Retinal pigment epithelial cell (primary cell): ENCODE results near the gene RAB25.

Experiments used
- DNase-seq: peaks from one replicate; pipeline ENCODE4 v3.0.0-alpha.2; 2010; ENCODE audit warnings: low read depth
- H3K4me3 ChIP-seq: 2 replicates; pipeline ENCODE4 v1.5.1; 2011; ENCODE audit warnings: mild to moderate bottlenecking, low read length, control low read depth, moderate library complexity
- TF ChIP-seq, protein P1 (sequence below): conservative IDR thresholded peaks from 2 replicates; pipeline ENCODE4 v1.5.1; 2011; ENCODE audit warnings: low read depth, low read length, control low read depth, inconsistent platforms

RAB25 gene

DNA sequence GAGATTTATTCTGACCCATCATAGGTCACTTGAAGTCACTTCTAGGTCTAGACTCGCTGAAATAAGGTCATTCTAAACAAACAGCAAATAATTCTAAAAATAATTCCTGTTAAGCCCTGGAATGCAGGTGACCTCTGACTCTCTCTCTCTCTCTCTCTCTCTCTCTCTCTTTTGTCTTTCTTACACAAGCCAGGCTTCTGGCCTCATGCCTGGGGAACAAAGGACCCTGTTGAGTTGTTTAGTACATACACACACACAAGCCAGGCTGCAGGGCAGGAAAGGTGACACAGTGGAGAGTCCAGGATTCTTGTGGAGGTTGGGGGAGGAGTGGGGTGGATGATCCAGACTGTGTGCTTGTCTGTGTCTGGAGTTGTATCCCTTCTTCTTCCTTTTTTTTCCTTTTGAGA is 25.3 kb downstream of the RAB25 start:
- peak; percentile 77 for DNase-seq
- no peak overlapping the region for H3K4me3 ChIP-seq
- TF ChIP-seq, protein P1, sequence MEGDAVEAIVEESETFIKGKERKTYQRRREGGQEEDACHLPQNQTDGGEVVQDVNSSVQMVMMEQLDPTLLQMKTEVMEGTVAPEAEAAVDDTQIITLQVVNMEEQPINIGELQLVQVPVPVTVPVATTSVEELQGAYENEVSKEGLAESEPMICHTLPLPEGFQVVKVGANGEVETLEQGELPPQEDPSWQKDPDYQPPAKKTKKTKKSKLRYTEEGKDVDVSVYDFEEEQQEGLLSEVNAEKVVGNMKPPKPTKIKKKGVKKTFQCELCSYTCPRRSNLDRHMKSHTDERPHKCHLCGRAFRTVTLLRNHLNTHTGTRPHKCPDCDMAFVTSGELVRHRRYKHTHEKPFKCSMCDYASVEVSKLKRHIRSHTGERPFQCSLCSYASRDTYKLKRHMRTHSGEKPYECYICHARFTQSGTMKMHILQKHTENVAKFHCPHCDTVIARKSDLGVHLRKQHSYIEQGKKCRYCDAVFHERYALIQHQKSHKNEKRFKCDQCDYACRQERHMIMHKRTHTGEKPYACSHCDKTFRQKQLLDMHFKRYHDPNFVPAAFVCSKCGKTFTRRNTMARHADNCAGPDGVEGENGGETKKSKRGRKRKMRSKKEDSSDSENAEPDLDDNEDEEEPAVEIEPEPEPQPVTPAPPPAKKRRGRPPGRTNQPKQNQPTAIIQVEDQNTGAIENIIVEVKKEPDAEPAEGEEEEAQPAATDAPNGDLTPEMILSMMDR = no peak

DNA sequence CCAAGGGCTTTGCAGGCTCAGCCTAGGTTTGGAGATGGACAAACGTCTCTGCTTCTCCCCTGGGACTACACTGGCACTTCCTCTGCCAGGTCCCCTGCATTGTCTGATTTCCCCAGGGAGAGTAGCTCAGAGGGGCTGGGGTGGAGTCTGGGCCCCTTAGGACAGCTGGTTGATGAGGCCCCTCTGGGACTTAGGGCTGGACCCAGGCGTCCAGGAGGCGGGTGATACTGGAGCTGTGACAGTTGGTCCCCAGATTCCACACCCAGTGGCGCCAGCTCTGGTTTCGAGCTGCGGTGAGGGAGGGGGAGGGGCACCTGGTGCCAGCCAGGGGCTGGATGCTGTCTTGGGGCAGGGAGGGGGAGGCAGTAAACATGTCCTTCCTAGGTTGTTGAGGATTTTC is 28.7 kb downstream of the RAB25 start:
- no peak for DNase-seq
- no peak overlapping the region for H3K4me3 ChIP-seq

DNA sequence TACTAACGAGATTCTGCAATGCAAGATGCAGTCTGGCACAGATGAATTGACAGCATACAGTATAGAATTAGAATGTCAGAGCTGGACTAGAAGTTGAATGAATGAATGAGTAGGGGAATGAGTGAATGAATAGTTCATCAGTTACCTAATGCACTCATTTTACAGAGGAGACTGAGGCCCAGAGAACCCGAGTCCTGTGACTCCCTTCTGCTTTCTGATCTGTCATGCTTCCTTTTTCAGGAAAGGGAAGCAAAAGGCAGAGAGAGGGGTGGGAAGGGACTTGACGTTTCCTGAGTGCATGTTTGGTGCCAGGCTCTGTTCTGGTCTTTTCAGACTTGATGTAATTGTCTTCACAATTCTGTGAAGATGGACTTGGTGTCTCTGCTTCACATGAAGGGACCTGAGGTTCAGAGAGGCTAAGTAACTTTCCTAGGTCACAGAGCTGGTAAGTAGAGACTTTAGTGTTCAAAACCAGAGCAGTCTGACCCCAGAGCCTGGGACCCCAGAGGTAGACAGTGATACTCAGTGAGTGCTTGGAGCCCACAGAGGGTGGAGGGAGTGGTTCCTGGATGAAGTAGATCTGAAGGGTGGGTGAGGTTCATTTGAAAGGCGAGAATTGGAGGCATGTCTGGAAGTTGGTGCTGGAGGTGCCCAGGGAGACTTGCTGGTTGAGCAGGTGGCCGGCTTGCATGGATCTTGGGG is 29.3 kb downstream of the RAB25 start:
- TF ChIP-seq, protein P1 = no peak
- no peak for DNase-seq
- H3K4me3 ChIP-seq = no peak overlapping the region

More for the DNA sequence above, 28.7 kb downstream of the RAB25 start:
- TF ChIP-seq, protein P1 = no peak

DNA sequence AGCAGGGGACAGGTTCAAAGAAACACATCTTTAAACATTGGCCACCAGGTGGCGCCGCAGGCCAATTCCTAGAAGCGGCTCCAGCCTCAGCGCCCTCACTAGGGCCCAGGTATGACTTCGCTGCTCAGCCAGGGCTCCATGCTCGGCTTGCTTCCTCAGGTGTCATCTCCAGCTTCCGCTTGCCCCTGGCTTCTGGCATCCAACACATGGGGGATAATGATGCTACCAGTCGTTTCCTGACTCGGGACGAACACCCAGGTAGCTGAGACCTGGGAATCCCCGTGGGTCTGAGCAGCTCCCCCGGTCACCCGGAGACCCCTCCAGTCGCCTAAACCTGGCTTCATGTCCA is 29.9 kb downstream of the RAB25 start:
- DNase-seq = no peak
- TF ChIP-seq, protein P1 = peak; percentile 71

DNA sequence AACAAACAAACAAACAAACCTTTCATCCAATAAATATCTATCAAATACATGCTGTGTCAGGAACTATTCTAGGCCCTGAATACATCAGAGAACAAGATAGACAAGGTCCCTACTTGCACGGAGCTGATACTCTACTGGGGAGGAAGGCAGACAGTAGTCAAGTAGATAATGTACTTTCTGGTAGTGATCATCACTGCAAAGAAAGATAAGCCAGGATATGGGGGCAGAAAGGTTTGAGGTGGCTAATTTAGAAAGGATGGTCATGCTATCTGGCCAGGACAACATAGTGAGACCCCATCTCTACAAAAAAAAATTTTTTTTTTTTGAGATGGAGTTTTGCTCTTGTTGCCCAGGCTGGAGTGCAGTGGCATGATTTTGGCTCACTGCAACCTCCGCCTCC is 30.6 kb downstream of the RAB25 start:
- TF ChIP-seq, protein P1 = no peak
- H3K4me3 ChIP-seq = no peak overlapping the region
- DNase-seq = no peak

More for the DNA sequence above, 29.9 kb downstream of the RAB25 start:
- no peak overlapping the region for H3K4me3 ChIP-seq

DNA sequence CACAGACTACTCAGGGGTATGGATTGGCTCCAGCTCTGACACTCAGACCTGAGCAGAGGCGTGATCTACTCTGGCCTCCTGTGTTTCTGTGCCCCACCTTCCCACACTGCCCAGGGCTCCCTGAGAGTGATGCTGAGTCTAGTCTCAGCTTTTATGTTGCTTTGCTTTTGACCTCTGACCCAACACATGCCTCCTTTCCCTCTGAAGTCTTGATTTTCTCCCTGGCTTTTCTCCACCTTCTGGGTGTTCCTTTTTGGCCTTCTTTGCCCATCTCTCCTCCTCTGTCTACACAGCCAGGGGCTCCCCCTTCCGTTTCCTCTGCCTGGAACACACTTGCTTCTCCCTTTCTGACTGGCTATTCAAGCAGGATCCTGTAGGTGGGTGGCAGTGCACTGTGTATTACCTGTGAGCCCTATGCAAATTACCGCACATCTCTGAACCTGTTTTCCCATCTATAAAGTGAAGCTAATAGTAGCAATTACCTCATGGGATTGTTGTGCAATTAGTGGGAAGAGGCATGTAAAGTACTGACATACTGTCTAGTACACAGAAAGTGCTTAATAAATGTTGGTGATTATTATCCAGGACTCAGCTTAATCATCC is 35.0 kb downstream of the RAB25 start:
- DNase-seq = no peak
- H3K4me3 ChIP-seq = no peak overlapping the region
- TF ChIP-seq, protein P1 = no peak

DNA sequence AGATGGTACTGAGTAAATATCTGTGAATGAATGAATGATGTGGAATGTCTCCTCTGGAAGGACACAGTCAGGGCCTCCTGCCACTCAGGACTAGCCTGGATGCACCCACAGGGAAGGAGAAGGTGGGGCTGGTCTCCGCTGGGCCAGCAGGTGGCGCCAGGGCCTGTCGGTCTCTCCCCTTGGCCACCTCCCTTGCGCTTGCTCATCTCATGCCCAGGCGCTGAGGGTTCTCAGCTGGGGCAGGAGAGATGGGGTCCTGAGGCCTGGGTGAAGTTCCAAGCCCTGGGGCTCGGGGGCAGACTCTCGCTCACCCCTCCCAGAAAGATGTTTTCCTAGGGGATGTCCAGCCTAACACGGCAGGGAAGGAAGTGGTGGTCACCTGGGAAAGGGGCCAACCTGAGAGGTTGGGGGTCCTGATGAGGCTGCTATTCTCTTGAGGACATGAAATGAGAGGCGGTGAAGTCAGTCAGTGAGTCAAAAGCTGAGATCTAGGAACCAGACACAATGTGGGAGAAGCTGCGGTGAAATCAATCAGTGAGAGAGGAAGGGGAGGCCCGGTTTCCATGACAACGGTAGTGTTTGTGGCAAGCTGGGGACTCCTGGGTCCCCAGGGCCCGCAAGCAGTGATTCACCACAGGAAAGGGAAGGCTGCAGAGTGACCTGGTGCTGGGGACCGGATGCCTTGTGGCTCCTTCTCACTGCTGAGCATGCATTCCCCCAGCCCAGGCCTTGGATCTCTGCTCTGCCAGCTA is 35.9 kb downstream of the RAB25 start:
- TF ChIP-seq, protein P1 = peak; percentile 97
- no peak overlapping the region for H3K4me3 ChIP-seq

More for the DNA sequence above, 35.9 kb downstream of the RAB25 start:
- DNase-seq = no peak
